GM06990 (cell line): ENCODE data around the gene DSCAM.

Experiments used
- DNase-seq: peaks from one replicate; pipeline ENCODE4 v3.0.0-alpha.2; 2011; ENCODE audit not compliant: insufficient read length; ENCODE audit errors: extremely low read depth
- H3K27me3 ChIP-seq: replicated peaks from 2 replicates; pipeline ENCODE4 v1.6.0; 2011; ENCODE audit warnings: low read length; ENCODE audit not compliant: control insufficient read depth, insufficient read depth
- H3K36me3 ChIP-seq: 2 replicates; pipeline ENCODE4 v1.5.1; 2011; ENCODE audit warnings: low read length; ENCODE audit not compliant: control insufficient read depth, insufficient read depth
- H3K4me3 ChIP-seq: replicated peaks from 2 replicates; pipeline ENCODE4 v1.5.1; 2011; ENCODE audit warnings: low read depth, mild to moderate bottlenecking, control low read depth, low read length
- CTCF ChIP-seq: IDR thresholded peaks from 2 replicates; pipeline ENCODE4 v1.5.1; 2011; ENCODE audit warnings: low read length, control low read depth, mild to moderate bottlenecking, inconsistent platforms; ENCODE audit not compliant: insufficient read depth, poor library complexity, severe bottlenecking

The DSCAM gene

DNA sequence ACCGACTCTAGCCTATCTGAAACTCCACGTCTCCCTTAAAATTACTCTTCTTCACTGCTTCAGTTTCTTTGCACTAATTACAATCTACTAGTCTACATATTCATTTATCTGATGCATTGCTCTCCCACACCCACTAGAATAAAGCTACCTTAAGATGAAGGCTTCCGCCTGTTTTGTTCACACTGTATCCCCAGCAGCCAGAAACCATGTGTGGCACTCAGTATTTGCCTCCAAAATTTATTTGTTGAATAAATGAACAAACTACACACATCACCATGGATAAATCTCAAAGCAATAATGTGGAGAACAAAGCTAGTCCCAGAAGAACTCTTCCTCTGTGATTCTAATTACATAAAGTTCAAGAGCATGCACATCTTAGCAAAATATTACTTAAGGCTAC lies 95.7 kb downstream of the DSCAM start:
- no peaks in the 10 kb centered on the region for H3K27me3 ChIP-seq
- DNase-seq, result no peak
- no peak for TF ChIP-seq CTCF
- no peak overlapping the region for H3K4me3 ChIP-seq
- H3K36me3 ChIP-seq, result no peaks in the 10 kb centered on the region

DNA sequence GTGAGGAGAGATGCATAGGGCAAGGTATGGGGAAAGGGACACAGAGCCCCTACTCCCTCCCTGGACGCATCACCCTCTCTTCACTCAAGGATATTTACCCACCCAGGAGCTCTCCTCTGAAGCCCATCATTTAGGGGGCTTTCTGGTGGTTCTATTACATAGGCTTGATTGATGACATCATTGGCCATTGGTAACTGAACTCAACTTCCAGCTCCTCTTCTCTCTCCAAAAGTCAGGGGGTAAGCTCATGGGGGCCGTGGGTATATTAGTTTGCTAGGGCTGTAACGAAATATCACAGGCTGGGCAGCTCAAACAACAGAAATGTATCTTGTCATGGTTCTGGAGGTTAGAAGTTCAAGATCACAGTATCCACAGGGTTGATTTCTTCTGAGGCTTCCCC lies 110.8 kb downstream of the DSCAM start:
- no peaks in the 10 kb centered on the region for H3K36me3 ChIP-seq
- no peak overlapping the region for H3K4me3 ChIP-seq
- no peak for DNase-seq
- no peak for TF ChIP-seq CTCF
- no peaks in the 10 kb centered on the region for H3K27me3 ChIP-seq

DNA sequence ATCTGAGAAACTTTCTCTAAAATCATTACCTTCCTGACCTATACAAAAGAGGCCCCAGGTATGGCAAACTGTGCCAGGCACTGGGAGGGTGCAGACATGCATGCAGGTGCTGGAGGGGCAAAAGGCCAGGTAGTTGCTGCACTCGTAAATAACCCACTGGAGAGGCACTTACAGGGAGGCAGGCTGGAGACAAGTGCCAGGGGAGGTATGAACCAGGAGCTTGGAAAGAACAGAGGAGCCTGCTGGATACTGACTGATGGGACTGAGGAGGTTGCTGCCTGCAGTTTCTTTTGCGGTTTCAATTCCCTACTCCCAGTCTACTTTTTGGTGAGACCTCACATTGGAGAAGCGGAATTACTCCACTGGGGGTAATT lies 113.9 kb downstream of the DSCAM start:
- H3K27me3 ChIP-seq, result no peaks in the 10 kb centered on the region
- no peak for DNase-seq
- TF ChIP-seq CTCF, result no peak
- no peak overlapping the region for H3K4me3 ChIP-seq
- no peaks in the 10 kb centered on the region for H3K36me3 ChIP-seq

DNA sequence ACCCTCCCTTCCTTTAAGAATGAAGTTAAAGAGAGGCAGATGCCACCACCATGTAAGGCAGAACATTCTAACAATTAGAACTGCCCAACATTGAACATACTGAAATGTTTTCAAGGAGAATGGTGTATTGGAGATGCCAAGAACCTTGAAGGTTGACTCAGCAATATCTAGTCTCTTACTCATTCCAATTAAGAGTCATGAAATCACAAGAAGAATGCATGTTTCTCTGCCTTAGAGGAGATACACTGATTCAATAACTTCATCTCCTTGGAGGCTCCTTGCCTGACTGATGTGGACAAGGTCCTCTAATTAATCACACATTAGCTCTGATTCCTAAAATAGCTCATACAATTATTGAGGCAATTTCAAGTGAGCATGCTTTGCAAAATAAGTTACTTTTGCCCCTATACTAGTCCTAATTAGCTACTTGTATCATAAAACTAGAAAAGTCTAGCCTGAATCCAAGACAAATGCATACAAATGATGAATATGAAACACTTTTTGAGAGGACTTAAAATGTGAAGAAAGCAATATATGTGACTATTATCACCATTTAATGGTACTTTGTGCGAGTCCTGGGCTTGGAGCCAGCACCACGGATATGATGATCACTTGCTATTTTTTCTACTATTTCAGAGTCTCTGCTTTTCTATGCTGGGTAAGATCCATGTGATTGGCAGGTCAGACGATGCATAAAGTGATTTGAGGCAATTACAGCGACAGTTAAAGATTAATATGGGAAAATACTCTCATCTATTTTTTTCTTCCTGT lies 114.5 kb downstream of the DSCAM start:
- DNase-seq, result no peak

DNA sequence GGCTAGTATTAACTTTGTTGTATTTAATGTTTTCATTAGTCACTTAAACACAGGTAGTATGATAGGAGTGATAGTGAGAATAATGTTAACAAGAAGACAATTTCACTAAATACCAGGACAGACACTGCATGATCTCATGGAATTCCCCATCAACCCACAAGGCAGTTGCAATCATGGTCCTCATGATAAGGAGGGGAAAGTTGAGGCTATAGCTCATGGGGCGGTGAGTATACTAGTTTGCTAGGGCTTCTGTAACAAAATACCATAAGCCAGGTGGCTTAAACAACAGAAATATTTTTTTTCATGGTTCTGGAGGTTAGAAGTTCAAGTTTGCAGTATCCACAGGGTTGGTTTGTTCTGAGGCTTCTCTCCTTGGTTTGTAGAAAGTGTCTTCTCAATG lies 115.8 kb downstream of the DSCAM start:
- Histone ChIP-seq H3K27me3 (no peaks in the 10 kb centered on the region), H3K4me3 (no peak overlapping the region), H3K36me3 (no peaks in the 10 kb centered on the region)
- TF ChIP-seq CTCF, result no peak
- DNase-seq, result no peak

More for the DNA sequence above, 114.5 kb downstream of the DSCAM start:
- H3K27me3 ChIP-seq, result no peaks in the 10 kb centered on the region
- TF ChIP-seq CTCF, result no peak
- no peaks in the 10 kb centered on the region for H3K36me3 ChIP-seq
- no peak overlapping the region for H3K4me3 ChIP-seq

DNA sequence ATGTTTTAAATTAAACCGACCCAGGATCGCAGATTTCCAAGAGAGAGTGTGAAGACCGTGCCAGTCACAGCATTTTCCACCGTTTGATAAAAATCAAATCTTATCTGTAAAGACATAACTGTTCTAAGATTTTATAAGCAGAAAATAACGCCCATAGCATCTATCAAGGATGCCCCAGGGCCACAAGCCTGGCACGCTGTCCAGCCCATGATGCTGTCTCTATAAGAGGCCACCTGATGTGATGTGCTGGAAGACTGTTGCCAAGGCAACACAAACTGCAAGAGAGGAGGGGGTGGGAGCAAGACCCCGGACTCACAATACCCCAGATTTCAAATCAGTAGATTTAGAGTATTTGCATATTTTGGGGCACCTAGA lies 116.5 kb downstream of the DSCAM start:
- Histone ChIP-seq H3K4me3 (no peak overlapping the region), H3K36me3 (no peaks in the 10 kb centered on the region), H3K27me3 (no peaks in the 10 kb centered on the region)
- TF ChIP-seq CTCF, result no peak
- DNase-seq, result no peak
